SK-N-SH treated with all-trans-retinoic acid at 6 μM for 48 hours (cell line): ENCODE results near the gene KCNK10.

Source experiments
- ARNTL ChIP-seq: fragments of 450-650 bp; formaldehyde crosslinking; IDR thresholded peaks from 2 replicates; pipeline ENCODE4 v1.5.0; 2020; ENCODE audit warnings: low read depth, mild to moderate bottlenecking, moderate library complexity, borderline replicate concordance
- CREB5 ChIP-seq: fragments of 250-450 bp; sonication (Bioruptor Pico); IDR thresholded peaks from 2 replicates; pipeline ENCODE4 v1.5.1; 2020; ENCODE audit warnings: low read depth, mild to moderate bottlenecking, moderate library complexity
- ESRRG ChIP-seq: fragments of 250-450 bp; sonication (Bioruptor Pico); IDR thresholded peaks from 2 replicates; pipeline ENCODE4 v1.6.1; 2021; ENCODE audit warnings: mild to moderate bottlenecking
- ISL1 ChIP-seq: fragments of 250-450 bp; sonication (Bioruptor Pico); IDR thresholded peaks from 2 replicates; pipeline ENCODE4 v2.1.2; 2022; ENCODE audit warnings: mild to moderate bottlenecking, moderate library complexity
- PATZ1 ChIP-seq: fragments of 250-450 bp; sonication (Bioruptor Pico); IDR thresholded peaks from 2 replicates; pipeline ENCODE4 v1.8.0; 2020; ENCODE audit warnings: mild to moderate bottlenecking, moderate library complexity, borderline replicate concordance
- POU6F1 ChIP-seq: fragments of 250-450 bp; sonication (Bioruptor Pico); IDR thresholded peaks from 2 replicates; pipeline ENCODE4 v1.8.0; 2021; ENCODE audit warnings: low read depth, mild to moderate bottlenecking, moderate library complexity, borderline replicate concordance
- PPARA ChIP-seq: fragments of 250-450 bp; sonication (Bioruptor Pico); IDR thresholded peaks from 2 replicates; pipeline ENCODE4 v1.5.0; 2020; ENCODE audit warnings: mild to moderate bottlenecking, borderline replicate concordance
- RARB ChIP-seq: fragments of 250-450 bp; sonication (Bioruptor Pico); IDR thresholded peaks from 2 replicates; pipeline ENCODE4 v1.8.0; 2021; ENCODE audit warnings: mild to moderate bottlenecking, moderate library complexity
- TCF4 ChIP-seq: fragments of 250-450 bp; sonication (Bioruptor Pico); IDR thresholded peaks from 2 replicates; pipeline ENCODE4 v1.8.0; 2021; ENCODE audit warnings: mild to moderate bottlenecking, moderate library complexity, borderline replicate concordance
- ZFP30 ChIP-seq: fragments of 450-650 bp; formaldehyde crosslinking; IDR thresholded peaks from 2 replicates; pipeline ENCODE4 v1.5.0; 2022; ENCODE audit warnings: mild to moderate bottlenecking, moderate library complexity
- ZNF565 ChIP-seq: fragments of 450-650 bp; formaldehyde crosslinking; conservative IDR thresholded peaks from 2 replicates; pipeline ENCODE4 v1.5.0; 2020; ENCODE audit warnings: low read depth, mild to moderate bottlenecking, moderate library complexity
- ZNF8 ChIP-seq: fragments of 450-650 bp; formaldehyde crosslinking; IDR thresholded peaks from 2 replicates; pipeline ENCODE4 v1.5.0; 2020; ENCODE audit warnings: mild to moderate bottlenecking, moderate library complexity

- TF ChIP-seq ZNF565 (CRISPR knock-in tag) (no peak), POU6F1 (CRISPR knock-in tag) (no peak), ZFP30 (CRISPR knock-in tag) (no peak), CREB5 (no peak), ESRRG (CRISPR knock-in tag) (no peak), TCF4 (no peak), ARNTL (no peak), PPARA (CRISPR knock-in tag) (no peak), ZNF8 (no peak), RARB (CRISPR knock-in tag) (no peak), PATZ1 (CRISPR knock-in tag) (no peak), ISL1 (CRISPR knock-in tag) (no peak)
These were observed 104.8 kb downstream of the KCNK10 start for GRCh38 chr14:88218119-88218915.
